Mesothelial cell of epicardium (in vitro differentiated cells): Measurements from ENCODE around the gene MATR3. TPM values are rescaled to one million over a fixed set of nuclear protein-coding genes. Genes with fewer than 3 reads are reported as not detected.
A peak's percentile ranks its signal among the peaks of the same experiment; 100 is the strongest.

Experiments used
- DNase-seq, 2 experiments: peaks; one replicate each; pipeline ENCODE4 v3.0.0; 2021; ENCODE audit warnings: low spot score in 2 of 2; ENCODE audit not compliant: unreplicated experiment in 2 of 2
- H3K27ac Mint-ChIP-seq: 2 replicates; pipeline ENCODE4 v1.8.0; 2021; ENCODE audit warnings: mixed read lengths
- H3K27me3 Mint-ChIP-seq: 2 replicates; pipeline ENCODE4 v1.8.0; 2021; ENCODE audit warnings: low read depth, mixed read lengths
- H3K36me3 Mint-ChIP-seq: 2 replicates; pipeline ENCODE4 v1.8.0; 2021; ENCODE audit warnings: mixed read lengths
- H3K4me1 Mint-ChIP-seq: 2 replicates; pipeline ENCODE4 v1.8.0; 2021; ENCODE audit warnings: mixed read lengths
- H3K4me3 Mint-ChIP-seq: 2 replicates; pipeline ENCODE4 v1.8.0; 2021; ENCODE audit warnings: mild to moderate bottlenecking, moderate library complexity, mixed read lengths
- H3K9me3 Mint-ChIP-seq: 2 replicates; pipeline ENCODE4 v1.8.0; 2021; ENCODE audit warnings: mixed read lengths
- CTCF ChIP-seq: fragments of 200-600 bp; sonication (generic); IDR thresholded peaks from one replicate; pipeline ENCODE4 v1.5.0; 2021; ENCODE audit warnings: antibody characterized with exemption; ENCODE audit not compliant: unreplicated experiment
- total RNA-seq: library from RNA; stranded (reverse); gene quantifications from 3 replicates; pipeline ENCODE4 v1.2.1, GENCODE V29; 2021

Gene MATR3
- total RNA-seq, 1 donor from 2014 or later = 318 TPM

DNA sequence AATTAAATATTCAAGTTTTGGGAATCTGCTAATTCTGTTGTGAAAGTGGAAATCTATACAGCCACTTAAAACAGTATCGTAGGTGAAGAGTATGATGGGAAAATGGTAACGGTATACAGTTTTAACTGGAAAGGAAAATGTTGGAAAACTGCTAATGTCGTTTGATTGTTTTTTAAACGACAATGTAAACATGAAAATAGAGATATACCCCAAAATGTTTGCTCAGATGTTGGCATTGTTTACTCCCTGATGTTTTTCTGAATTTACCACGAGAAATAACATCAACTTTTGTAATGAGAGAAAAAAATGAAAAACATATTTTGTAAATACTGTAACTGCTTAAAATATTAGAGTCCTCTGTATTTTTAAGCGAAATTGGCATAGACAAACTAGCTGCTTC is 2.7 kb downstream of the MATR3 start:
- DNase-seq = no peak
- Mint-ChIP-seq H3K4me1 (peaks cover 46% of the 10 kb centered on the region), H3K9me3 (no peaks in the 10 kb centered on the region), H3K36me3 (no peaks in the 10 kb centered on the region), H3K27ac (peak overlapping the region; percentile 16), H3K4me3 (peak overlapping the region; percentile 24), H3K27me3 (no peaks in the 10 kb centered on the region)
- TF ChIP-seq CTCF = no peak

GRCh38 chr5:139296862-139297326 is 3.4 kb downstream of the MATR3 start:
- no peaks in the 10 kb centered on the region for H3K9me3 Mint-ChIP-seq
- peak overlapping the region; percentile 83 for H3K27ac Mint-ChIP-seq
- peak overlapping the region; percentile 29 for H3K4me3 Mint-ChIP-seq
- no peaks in the 10 kb centered on the region for H3K36me3 Mint-ChIP-seq
- no peak for TF ChIP-seq CTCF
- no peak for DNase-seq
- no peaks in the 10 kb centered on the region for H3K27me3 Mint-ChIP-seq
- peaks cover 51% of the 10 kb centered on the region for H3K4me1 Mint-ChIP-seq

DNA sequence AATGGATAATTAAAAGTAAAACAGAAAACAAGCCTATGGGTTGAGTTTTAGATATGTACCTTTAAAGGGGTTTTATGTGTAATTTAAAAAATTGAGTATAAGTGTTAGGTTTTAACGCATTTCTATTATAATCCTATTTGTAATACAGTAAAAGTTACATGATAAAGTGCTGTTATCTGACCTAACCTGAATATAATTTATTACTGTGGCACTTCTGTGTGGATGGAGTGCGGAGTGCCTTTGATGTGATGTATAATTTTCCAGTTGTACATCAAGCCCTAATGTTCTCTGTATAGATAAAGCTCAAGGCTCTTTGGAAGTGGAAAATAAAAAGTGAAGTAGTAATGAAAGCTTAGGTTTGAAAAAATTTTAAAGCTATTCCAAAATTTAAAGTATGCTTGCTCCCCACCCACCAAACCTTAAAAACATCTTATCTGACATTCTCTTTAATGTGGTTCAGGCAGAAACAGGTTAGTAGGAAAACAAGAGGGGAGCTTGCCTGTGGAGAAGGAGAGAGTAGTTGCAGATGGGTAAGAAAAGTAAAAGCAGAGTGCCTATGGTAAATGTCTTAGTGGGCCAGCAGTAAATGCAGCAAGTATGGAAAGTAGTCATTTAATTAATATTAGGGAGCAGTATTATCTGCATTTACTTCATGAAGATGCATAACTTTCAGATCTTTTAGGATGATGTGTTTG is 4.0 kb downstream of the MATR3 start:
- peak overlapping the region; percentile 29 for H3K4me3 Mint-ChIP-seq
- H3K9me3 Mint-ChIP-seq = no peaks in the 10 kb centered on the region
- TF ChIP-seq CTCF = no peak
- H3K36me3 Mint-ChIP-seq = no peaks in the 10 kb centered on the region
- peak overlapping the region; percentile 33 for H3K27ac Mint-ChIP-seq
- H3K27me3 Mint-ChIP-seq = no peaks in the 10 kb centered on the region
- peaks cover 55% of the 10 kb centered on the region for H3K4me1 Mint-ChIP-seq
- no peak for DNase-seq

DNA sequence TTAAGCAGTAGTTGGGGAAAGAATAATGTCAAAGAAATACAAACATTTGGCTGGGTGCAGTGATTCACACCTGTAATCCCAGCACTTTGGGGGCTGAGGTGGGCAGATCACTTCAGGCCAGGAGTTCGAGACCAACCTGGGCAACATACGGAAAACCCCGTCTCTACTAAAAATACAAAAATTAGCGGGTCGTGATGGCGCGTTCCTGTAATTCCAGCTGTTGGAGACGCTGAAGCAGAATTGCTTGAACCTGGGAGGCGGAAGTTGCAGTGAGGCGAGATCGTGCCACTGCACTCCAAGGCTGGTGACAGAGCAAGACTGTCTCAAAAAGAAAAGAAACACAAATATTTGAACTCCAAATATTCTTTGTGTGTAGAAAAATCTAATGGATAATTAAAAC is 4.7 kb downstream of the MATR3 start:
- no peak for DNase-seq
- Mint-ChIP-seq H3K27me3 (no peaks in the 10 kb centered on the region), H3K4me3 (no peak overlapping the region), H3K27ac (no peak overlapping the region), H3K36me3 (no peaks in the 10 kb centered on the region), H3K4me1 (peaks cover 61% of the 10 kb centered on the region), H3K9me3 (no peaks in the 10 kb centered on the region)
- no peak for TF ChIP-seq CTCF

DNA sequence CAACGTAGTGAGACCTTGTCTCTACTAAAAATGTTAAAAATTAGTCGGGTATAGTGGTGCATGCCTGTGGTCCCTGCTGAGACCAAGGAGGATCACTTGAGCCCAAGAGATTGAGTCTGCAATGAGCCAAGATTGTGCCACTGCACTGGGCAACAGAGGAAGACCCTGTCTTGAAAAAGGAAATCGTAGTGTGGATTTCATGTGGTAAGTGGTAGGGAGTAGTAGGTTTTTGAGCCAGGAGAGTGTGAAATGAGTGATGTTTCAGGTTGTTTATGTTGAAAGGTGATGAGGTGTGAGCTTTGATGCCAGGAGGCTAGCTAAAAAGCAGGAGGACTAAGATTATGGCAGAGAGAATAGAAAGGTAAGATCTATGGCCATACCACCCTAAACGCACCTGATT is 5.9 kb downstream of the MATR3 start:
- no peaks in the 10 kb centered on the region for H3K36me3 Mint-ChIP-seq
- no peaks in the 10 kb centered on the region for H3K27me3 Mint-ChIP-seq
- no peak for TF ChIP-seq CTCF
- no peak overlapping the region for H3K4me3 Mint-ChIP-seq
- peaks cover 68% of the 10 kb centered on the region for H3K4me1 Mint-ChIP-seq
- H3K9me3 Mint-ChIP-seq = no peaks in the 10 kb centered on the region
- no peak for DNase-seq
- peak overlapping the region; percentile 0 for H3K27ac Mint-ChIP-seq
